ENCODE data around the gene MAGI2. TPM values are rescaled to one million over a fixed set of nuclear protein-coding genes. Genes with fewer than 3 reads are reported as not detected.

The MAGI2 gene
- total and polyA plus RNA-seq, 2 donors (not counting 3 experiments of a cell fraction or from before 2014, with no cell fraction given) = 0.28 to 6.0 TPM

DNA sequence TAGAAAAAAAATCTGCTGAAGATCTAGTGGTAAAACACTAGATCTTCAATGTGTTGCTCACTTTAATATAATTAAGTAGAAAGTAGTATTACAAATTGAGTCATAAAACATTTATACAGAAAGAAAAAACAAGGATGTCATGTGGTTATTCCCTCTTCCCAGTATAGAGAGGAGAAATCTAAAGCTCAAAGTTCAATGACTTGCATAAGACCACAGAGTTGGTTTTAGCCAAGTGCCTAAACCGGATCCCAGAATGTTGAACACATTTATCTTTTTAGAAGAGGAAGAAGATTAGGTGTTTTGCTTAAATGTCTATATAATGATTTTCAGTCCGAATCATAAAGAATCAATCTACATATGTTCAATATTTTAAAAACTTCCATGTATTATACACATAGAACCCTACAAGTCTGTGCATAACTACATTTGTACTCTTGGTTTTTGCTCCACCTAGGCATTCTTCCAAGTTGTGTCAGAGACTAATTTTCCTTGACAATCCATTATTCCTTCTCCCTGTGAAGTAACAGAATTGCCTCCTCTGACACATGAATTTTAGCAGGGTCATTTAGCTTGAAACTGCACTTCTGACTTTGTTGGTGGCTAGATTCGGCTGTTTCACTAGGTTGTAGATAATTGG is 389.2 kb downstream of the MAGI2 start:
- Histone ChIP-seq H3K4me2 (ENCODE audit: insufficient read depth, low read length) (no peak overlapping the region), H3K9me1 (replicated peaks; ENCODE audit: control insufficient read depth, extremely low read depth, insufficient read depth, low read length) (no peaks in the 10 kb centered on the region), H3K27ac (ENCODE audit: insufficient read depth, low read depth, low read length) (no peak overlapping the region), H3K9ac (replicated peaks; ENCODE audit: extremely low read depth, insufficient read depth, low read length) (no peak overlapping the region), H3K27me3 (ENCODE audit: control insufficient read depth in 2 of 2, insufficient read depth in 2 of 2, low read length in 2 of 2) (no peaks in the 10 kb centered on the region), H3K9me3 (replicated peaks; ENCODE audit: control insufficient read depth, insufficient read depth, low read length) (no peaks in the 10 kb centered on the region), H3K4me1 (ENCODE audit: control insufficient read depth, extremely low read depth, insufficient read depth, low read length) (no peaks in the 10 kb centered on the region), H4K20me1 (replicated peaks; ENCODE audit: control insufficient read depth, extremely low read depth, insufficient read depth, low read length) (no peaks in the 10 kb centered on the region), H3K36me3 (ENCODE audit: control insufficient read depth in 2 of 2, extremely low read depth in 1 of 2, insufficient read depth in 2 of 2, low read length in 2 of 2) (no peaks in the 10 kb centered on the region), H3K4me3 (replicated peaks in 1 of 3; ENCODE audit: insufficient read depth in 1 of 3, low read depth in 1 of 3, low read length in 3 of 3) (no peak overlapping the region), H2AFZ (ENCODE audit: low read depth, low read length) (no peak overlapping the region), H3K79me2 (ENCODE audit: control insufficient read depth, insufficient read depth, low read length) (no peaks in the 10 kb centered on the region)
- intact Hi-C loops (cut with micrococcal nuclease) (loop anchor here (1.0 kb wide), 1 partner anchor 11 kb away; no protein-coding TSS in a partner anchor), dilution Hi-C loops (cut with MboI; ENCODE audit: extremely low pct_ligation_motif_present, low sequenced_read_pairs) (no loop called here)
- BruUV-seq (replicated peaks) = no TSS peak
- FAIRE-seq (no peak), DNase-seq (ENCODE audit: low read depth, low spot score) (no peak)
- ChIA-PET CTCF (interaction anchor here (0.9 to 1.7 kb wide), 5 partner anchors 9 to 1044 kb away, joined by 3 to 6 read pairs (median 3); no protein-coding TSS in a partner anchor), POLR2A (no interaction called here)
- TF ChIP-seq EZH2 (IDR thresholded peaks at IDR 0.05; ENCODE audit: borderline replicate concordance, low read depth, low read length, severe bottlenecking) = no peak
- TF ChIP-seq MAX (IDR thresholded peaks at IDR 0.05; ENCODE audit: insufficient read depth, insufficient read length) = no peak
- TF ChIP-seq FOS (IDR thresholded peaks at IDR 0.05; ENCODE audit: borderline replicate concordance, insufficient read depth, low read length) = no peak
- no peak for TF ChIP-seq MYC (IDR thresholded peaks at IDR 0.05; ENCODE audit: low read depth, low read length)
- TF ChIP-seq, protein P1, sequence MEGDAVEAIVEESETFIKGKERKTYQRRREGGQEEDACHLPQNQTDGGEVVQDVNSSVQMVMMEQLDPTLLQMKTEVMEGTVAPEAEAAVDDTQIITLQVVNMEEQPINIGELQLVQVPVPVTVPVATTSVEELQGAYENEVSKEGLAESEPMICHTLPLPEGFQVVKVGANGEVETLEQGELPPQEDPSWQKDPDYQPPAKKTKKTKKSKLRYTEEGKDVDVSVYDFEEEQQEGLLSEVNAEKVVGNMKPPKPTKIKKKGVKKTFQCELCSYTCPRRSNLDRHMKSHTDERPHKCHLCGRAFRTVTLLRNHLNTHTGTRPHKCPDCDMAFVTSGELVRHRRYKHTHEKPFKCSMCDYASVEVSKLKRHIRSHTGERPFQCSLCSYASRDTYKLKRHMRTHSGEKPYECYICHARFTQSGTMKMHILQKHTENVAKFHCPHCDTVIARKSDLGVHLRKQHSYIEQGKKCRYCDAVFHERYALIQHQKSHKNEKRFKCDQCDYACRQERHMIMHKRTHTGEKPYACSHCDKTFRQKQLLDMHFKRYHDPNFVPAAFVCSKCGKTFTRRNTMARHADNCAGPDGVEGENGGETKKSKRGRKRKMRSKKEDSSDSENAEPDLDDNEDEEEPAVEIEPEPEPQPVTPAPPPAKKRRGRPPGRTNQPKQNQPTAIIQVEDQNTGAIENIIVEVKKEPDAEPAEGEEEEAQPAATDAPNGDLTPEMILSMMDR (IDR thresholded peaks at IDR 0.05; ENCODE audit: extremely low read depth in 1 of 2, insufficient read depth in 1 of 2, low read depth in 1 of 2, low read length in 2 of 2) = no peak
- no peak for TF ChIP-seq POLR2A (IDR thresholded peaks at IDR 0.05; ENCODE audit: low read depth, low read length)
- TF ChIP-seq JUN (IDR thresholded peaks at IDR 0.05; ENCODE audit: borderline replicate concordance, insufficient read depth, insufficient read length, low read depth) = no peak
